GM23338 (cell line): ENCODE data around the gene IVD. TPM values are rescaled to one million over a fixed set of nuclear protein-coding genes. Genes with fewer than 3 reads are reported as not detected.

Experiments used
- ATAC-seq: fragments of 200-7000 bp; cut with Tn5 transposase; 3 replicates; pipeline ENCODE4 v1.9.1; 2020
- DNase-seq: peaks from one replicate; pipeline ENCODE4 v3.0.0-alpha.2; 2015; ENCODE audit warnings: low spot score
- H2AFZ ChIP-seq: fragments of 200-600 bp; sonication (generic); 2 replicates; pipeline ENCODE4 v1.8.0; 2016; ENCODE audit warnings: antibody characterized with exemption, mild to moderate bottlenecking, moderate library complexity
- H3F3A ChIP-seq: fragments of 200-600 bp; sonication (generic); replicated peaks from 2 replicates; pipeline ENCODE4 v1.8.0; 2017; ENCODE audit warnings: antibody characterized with exemption, mixed run types, low read depth
- H3K27ac ChIP-seq: fragments of 200-600 bp; sonication (generic); 2 replicates; pipeline ENCODE4 v1.6.1; 2016; ENCODE audit warnings: low read depth
- H3K27me3 ChIP-seq: fragments of 200-600 bp; sonication (generic); 2 replicates; pipeline ENCODE4 v1.8.0; 2016; ENCODE audit warnings: mild to moderate bottlenecking, mixed run types, moderate library complexity; ENCODE audit not compliant: insufficient read depth
- H3K36me3 ChIP-seq: fragments of 200-600 bp; sonication (generic); 2 replicates; pipeline ENCODE4 v1.8.0; 2016; ENCODE audit warnings: mild to moderate bottlenecking; ENCODE audit not compliant: insufficient read depth
- H3K4me1 ChIP-seq: fragments of 200-600 bp; sonication (generic); 2 replicates; pipeline ENCODE4 v1.8.0; 2016; ENCODE audit warnings: mild to moderate bottlenecking, moderate library complexity; ENCODE audit not compliant: insufficient read depth
- H3K4me2 ChIP-seq: fragments of 200-600 bp; sonication (generic); 2 replicates; pipeline ENCODE4 v1.7.1; 2017; ENCODE audit warnings: mixed run types
- H3K4me3 ChIP-seq: fragments of 200-600 bp; sonication (generic); 2 replicates; pipeline ENCODE4 v1.6.1; 2016; ENCODE audit warnings: mixed run types
- H3K79me2 ChIP-seq: fragments of 200-600 bp; sonication (generic); replicated peaks from 2 replicates; pipeline ENCODE4 v1.8.0; 2017; ENCODE audit warnings: mild to moderate bottlenecking; ENCODE audit not compliant: insufficient read depth
- H3K9me2 ChIP-seq: fragments of 200-600 bp; sonication (generic); 2 replicates; pipeline ENCODE4 v1.8.0; 2017; ENCODE audit not compliant: insufficient read depth
- H4K20me1 ChIP-seq: fragments of 200-600 bp; sonication (generic); replicated peaks from 2 replicates; pipeline ENCODE4 v1.8.0; 2017; ENCODE audit warnings: mild to moderate bottlenecking; ENCODE audit not compliant: insufficient read depth
- H3K27ac Mint-ChIP-seq: 2 replicates; pipeline ENCODE4 v1.8.0; 2020; ENCODE audit warnings: inconsistent platforms, mild to moderate bottlenecking, moderate library complexity, mixed read lengths
- H3K27me3 Mint-ChIP-seq: 3 replicates; pipeline ENCODE4 v1.8.0; 2022; ENCODE audit warnings: low read depth, mild to moderate bottlenecking, moderate library complexity, mixed read lengths, inconsistent platforms; ENCODE audit not compliant: insufficient read depth, poor library complexity
- H3K36me3 Mint-ChIP-seq: 3 replicates; pipeline ENCODE4 v1.8.0; 2021; ENCODE audit warnings: low read depth, mild to moderate bottlenecking, inconsistent platforms, moderate library complexity, mixed read lengths
- H3K4me1 Mint-ChIP-seq: 3 replicates; pipeline ENCODE4 v1.8.0; 2020; ENCODE audit warnings: mild to moderate bottlenecking, inconsistent platforms, mixed read lengths
- H3K4me3 Mint-ChIP-seq: 3 replicates; pipeline ENCODE4 v1.8.0; 2021; ENCODE audit warnings: moderate library complexity, mild to moderate bottlenecking, inconsistent platforms, mixed read lengths
- H3K9me3 Mint-ChIP-seq: 3 replicates; pipeline ENCODE4 v1.8.0; 2020; ENCODE audit warnings: moderate library complexity, mild to moderate bottlenecking, inconsistent platforms, mixed read lengths
- CREB1 ChIP-seq: fragments of 250-450 bp; sonication (Bioruptor Pico); IDR thresholded peaks from 2 replicates; pipeline ENCODE4 v1.5.0; 2020; ENCODE audit warnings: low read depth, mild to moderate bottlenecking, moderate library complexity
- CTCF ChIP-seq, 2 experiments: fragments of 200-600 bp in 1 of 2; sonication (generic) in 1 of 2; conservative IDR thresholded peaks; 2 replicates each; pipeline versions ENCODE4 v1.5.1 to v1.6.1; 2016 to 2017; ENCODE audit warnings: antibody characterized with exemption in 2 of 2, low read depth in 2 of 2, mild to moderate bottlenecking in 2 of 2, moderate library complexity in 1 of 2
- EZH2 ChIP-seq: fragments of 200-600 bp; sonication (generic); IDR thresholded peaks from one replicate; pipeline ENCODE4 v1.8.0; 2017; ENCODE audit warnings: antibody characterized with exemption, mild to moderate bottlenecking, low read depth; ENCODE audit not compliant: unreplicated experiment
- JUNB ChIP-seq: IDR thresholded peaks from one replicate; pipeline ENCODE4 v1.6.1; 2016; ENCODE audit warnings: antibody characterized with exemption; ENCODE audit not compliant: unreplicated experiment
- NANOG ChIP-seq: IDR thresholded peaks from 2 replicates; pipeline ENCODE4 v1.6.1; 2016; ENCODE audit warnings: antibody characterized with exemption, borderline replicate concordance
- POLR2AphosphoS5 ChIP-seq: IDR thresholded peaks from 2 replicates; pipeline ENCODE4 v1.6.1; 2016; ENCODE audit warnings: antibody characterized with exemption, low read depth
- REST ChIP-seq: IDR thresholded peaks from one replicate; pipeline ENCODE4 v1.6.1; 2018; ENCODE audit warnings: antibody characterized with exemption; ENCODE audit not compliant: unreplicated experiment
- STAT1 ChIP-seq: IDR thresholded peaks from one replicate; pipeline ENCODE4 v1.6.1; 2016; ENCODE audit warnings: antibody characterized with exemption; ENCODE audit not compliant: unreplicated experiment
- ZNF114 ChIP-seq: fragments of 250-450 bp; sonication (Bioruptor Pico); IDR thresholded peaks from 2 replicates; pipeline ENCODE4 v1.5.0; 2020; ENCODE audit warnings: mild to moderate bottlenecking, moderate library complexity
- ZNF331 ChIP-seq: fragments of 250-450 bp; sonication (Bioruptor Pico); IDR thresholded peaks from 2 replicates; pipeline ENCODE4 v1.5.0; 2020; ENCODE audit warnings: low read depth, mild to moderate bottlenecking, moderate library complexity
- polyA plus RNA-seq: library from polyadenylated mRNA; unstranded; fragments of >200 nt; fragmentation: Nextera tagmentation; extraction: Ambion mirVana; gene quantifications from 2 replicates; pipeline ENCODE4 v1.2.1, GENCODE V29; 2016
- total RNA-seq: library from RNA; depleted of rRNA; stranded (reverse); fragments of >200 nt; shearing (Covaris generic); gene quantifications from 2 replicates; pipeline ENCODE4 v1.2.3, GENCODE V29; 2014
- TF ChIP-seq, protein P1 (sequence below): IDR thresholded peaks from 2 replicates; pipeline ENCODE4 v1.6.1; 2016; ENCODE audit warnings: antibody characterized with exemption

IVD gene
- total and polyA plus RNA-seq, 2 experiments from 2014 or later: 54.1 to 75.4 TPM

DNA sequence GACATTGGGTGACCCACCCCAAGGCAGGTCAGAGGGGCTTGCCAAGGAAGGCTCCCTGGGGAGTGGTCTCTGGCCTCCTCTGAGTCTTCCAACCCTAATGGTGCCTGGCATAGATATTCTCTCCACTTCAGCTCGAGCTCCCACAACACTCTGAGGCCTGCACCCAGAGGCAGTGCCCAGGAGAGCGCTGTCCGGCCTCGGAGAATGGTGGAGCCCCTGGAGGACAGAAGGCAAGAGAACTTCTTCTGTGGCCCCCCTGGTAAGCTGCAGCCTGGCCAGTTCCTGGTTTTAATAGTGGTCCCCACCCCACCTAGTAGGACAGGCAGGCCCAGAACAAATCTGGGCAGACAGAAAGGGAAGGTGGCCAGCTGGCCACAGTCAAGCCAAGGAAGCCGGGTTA lies 40.6 kb upstream of the IVD start (continued):
- TF ChIP-seq CTCF (conservative IDR thresholded peaks at IDR 0.05; ENCODE audit: low read depth in 2 of 2) (no peak), ZNF331 (CRISPR knock-in tag) (no peak), ZNF114 (CRISPR knock-in tag) (no peak), POLR2AphosphoS5 (no peak), EZH2 (no peak)

DNA sequence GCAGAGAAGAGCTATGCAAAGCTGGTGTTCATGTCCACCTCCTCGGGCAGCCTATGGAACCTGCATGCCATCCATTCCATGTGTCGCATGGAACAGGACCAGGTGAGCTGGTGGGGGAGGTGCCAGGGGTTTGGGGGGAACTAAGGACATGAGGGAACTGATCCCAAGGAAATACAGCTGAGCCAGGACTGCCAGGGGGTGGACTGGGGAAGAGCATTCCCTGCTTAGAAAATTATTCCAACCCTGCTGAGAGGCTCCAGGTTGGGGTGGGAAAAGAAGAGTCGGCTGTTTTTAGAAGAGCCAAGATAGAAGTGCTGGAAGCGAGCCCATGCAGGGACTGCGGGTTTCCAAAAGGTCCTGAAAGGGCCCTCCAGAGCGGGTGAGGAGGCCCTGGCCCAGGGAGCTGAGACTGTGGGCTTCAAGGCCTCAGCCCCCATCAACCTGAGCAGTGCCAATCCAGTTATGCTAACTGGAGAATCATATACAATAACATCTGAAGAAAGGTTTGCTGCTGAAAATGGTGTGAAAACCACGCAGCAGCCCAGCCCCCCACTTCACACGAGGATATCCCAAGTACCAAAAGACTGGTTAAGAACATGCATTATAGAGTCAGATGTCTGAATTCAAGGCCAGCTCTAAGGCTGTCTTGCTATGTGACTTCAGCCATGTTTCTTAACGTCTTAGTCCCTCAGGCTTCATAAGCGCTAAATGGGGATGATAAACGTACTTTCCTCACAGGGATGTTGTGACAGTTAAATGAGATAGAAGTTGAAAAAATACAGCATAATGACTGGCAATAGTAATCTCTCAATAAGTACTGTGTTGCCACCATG lies 39.8 kb upstream of the IVD start:
- Mint-ChIP-seq H3K4me1 (peaks cover 11% of the 10 kb centered on the region), H3K27ac (no peak overlapping the region), H3K9me3 (peaks cover 2% of the 10 kb centered on the region; the same call in 1 of the 3 replicates), H3K27me3 (peaks cover 32% of the 10 kb centered on the region), H3K4me3 (no peak overlapping the region), H3K36me3 (no peaks in the 10 kb centered on the region; the same call in 2 of the 3 replicates)
- ATAC-seq (no peak), DNase-seq (no peak)
- H3F3A ChIP-seq: 0 out of 2 replicates have a peak, but pooled peaks cover 3% of the 10 kb centered on the region
- no peaks in the 10 kb centered on the region for H3K36me3 ChIP-seq
- H4K20me1 ChIP-seq: no peaks in the 10 kb centered on the region
- H3K4me1 ChIP-seq: no peaks in the 10 kb centered on the region; the same call in 1 of the 2 replicates
- H3K4me2 ChIP-seq: no peak overlapping the region
- peaks cover 28% of the 10 kb centered on the region for H3K27me3 ChIP-seq
- no peak overlapping the region for H3K4me3 ChIP-seq
- no peak overlapping the region for H3K27ac ChIP-seq
- no peaks in the 10 kb centered on the region for H3K79me2 ChIP-seq
- no peak overlapping the region for H2AFZ ChIP-seq
- H3K9me2 ChIP-seq: no peaks in the 10 kb centered on the region
- TF ChIP-seq, protein P1, sequence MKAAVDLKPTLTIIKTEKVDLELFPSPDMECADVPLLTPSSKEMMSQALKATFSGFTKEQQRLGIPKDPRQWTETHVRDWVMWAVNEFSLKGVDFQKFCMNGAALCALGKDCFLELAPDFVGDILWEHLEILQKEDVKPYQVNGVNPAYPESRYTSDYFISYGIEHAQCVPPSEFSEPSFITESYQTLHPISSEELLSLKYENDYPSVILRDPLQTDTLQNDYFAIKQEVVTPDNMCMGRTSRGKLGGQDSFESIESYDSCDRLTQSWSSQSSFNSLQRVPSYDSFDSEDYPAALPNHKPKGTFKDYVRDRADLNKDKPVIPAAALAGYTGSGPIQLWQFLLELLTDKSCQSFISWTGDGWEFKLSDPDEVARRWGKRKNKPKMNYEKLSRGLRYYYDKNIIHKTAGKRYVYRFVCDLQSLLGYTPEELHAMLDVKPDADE: no peak
- TF ChIP-seq STAT1 (no peak), ZNF114 (CRISPR knock-in tag) (no peak), CREB1 (CRISPR knock-in tag) (no peak), JUNB (no peak), EZH2 (no peak), REST (no peak), ZNF331 (CRISPR knock-in tag) (no peak), POLR2AphosphoS5 (no peak), NANOG (no peak)
